Measurements from ENCODE around the gene FAM131B. TPM values are rescaled to one million over a fixed set of nuclear protein-coding genes. Genes with fewer than 3 reads are reported as not detected.

The FAM131B gene
- total and polyA plus RNA-seq, 2 of the 13 experiments (the other 11 are each of a cell fraction or from before 2014, with no cell fraction given), result 0.07 TPM; not detected in 1

DNA sequence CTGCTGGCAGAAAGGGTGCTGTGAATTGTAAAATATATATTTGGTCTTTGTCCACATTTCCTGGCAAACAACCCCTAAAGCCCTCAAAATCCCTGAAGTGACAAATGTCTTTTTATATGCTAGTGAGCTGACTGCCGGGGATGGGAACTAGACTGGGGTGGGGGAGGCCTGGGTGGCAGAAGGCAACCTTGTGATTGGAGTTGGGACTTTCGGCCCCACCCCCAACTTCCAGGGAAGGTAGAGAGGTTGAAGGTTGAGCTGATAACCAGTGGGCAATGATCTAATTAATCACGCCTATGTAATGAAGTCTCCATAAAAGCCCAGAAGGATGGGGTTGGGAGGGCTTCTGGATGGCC lies 43.5 kb upstream of the FAM131B start:
- TF ChIP-seq UBTF (CRISPR knock-in tag; IDR thresholded peaks at IDR 0.05) (no peak), NFIB (CRISPR knock-in tag; IDR thresholded peaks at IDR 0.05; ENCODE audit: borderline replicate concordance) (no peak), ZNF530 (CRISPR knock-in tag; IDR thresholded peaks at IDR 0.05; ENCODE audit: low read depth) (no peak), IRX3 (CRISPR knock-in tag; IDR thresholded peaks at IDR 0.05; ENCODE audit: borderline replicate concordance, low read depth) (no peak), ZIK1 (CRISPR knock-in tag; IDR thresholded peaks at IDR 0.05; ENCODE audit: borderline replicate concordance, low read depth) (no peak), ZNF207 (IDR thresholded peaks at IDR 0.05; ENCODE audit: borderline replicate concordance) (no peak), ZNF577 (CRISPR knock-in tag; IDR thresholded peaks at IDR 0.05; ENCODE audit: borderline replicate concordance, low read depth) (no peak), ZNF256 (CRISPR knock-in tag; conservative IDR thresholded peaks at IDR 0.05) (no peak), ZNF790 (CRISPR knock-in tag; IDR thresholded peaks at IDR 0.05; ENCODE audit: borderline replicate concordance) (no peak), ZNF317 (CRISPR knock-in tag; IDR thresholded peaks at IDR 0.05) (no peak), ATF2 (CRISPR knock-in tag; IDR thresholded peaks at IDR 0.05) (no peak), JUND (CRISPR knock-in tag; IDR thresholded peaks at IDR 0.05) (no peak), MED8 (CRISPR knock-in tag; IDR thresholded peaks at IDR 0.05; ENCODE audit: insufficient replicate concordance) (no peak), MIER2 (CRISPR knock-in tag; IDR thresholded peaks at IDR 0.05) (no peak), MYNN (CRISPR knock-in tag; IDR thresholded peaks at IDR 0.05; ENCODE audit: low read depth) (no peak), ZNF782 (CRISPR knock-in tag; IDR thresholded peaks at IDR 0.05; ENCODE audit: borderline replicate concordance) (no peak), ZNF496 (CRISPR knock-in tag; IDR thresholded peaks at IDR 0.05; ENCODE audit: insufficient replicate concordance) (no peak)
- TF ChIP-seq, protein P1, sequence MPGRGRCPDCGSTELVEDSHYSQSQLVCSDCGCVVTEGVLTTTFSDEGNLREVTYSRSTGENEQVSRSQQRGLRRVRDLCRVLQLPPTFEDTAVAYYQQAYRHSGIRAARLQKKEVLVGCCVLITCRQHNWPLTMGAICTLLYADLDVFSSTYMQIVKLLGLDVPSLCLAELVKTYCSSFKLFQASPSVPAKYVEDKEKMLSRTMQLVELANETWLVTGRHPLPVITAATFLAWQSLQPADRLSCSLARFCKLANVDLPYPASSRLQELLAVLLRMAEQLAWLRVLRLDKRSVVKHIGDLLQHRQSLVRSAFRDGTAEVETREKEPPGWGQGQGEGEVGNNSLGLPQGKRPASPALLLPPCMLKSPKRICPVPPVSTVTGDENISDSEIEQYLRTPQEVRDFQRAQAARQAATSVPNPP (CRISPR knock-in tag; IDR thresholded peaks at IDR 0.05), result no peak
- TF ChIP-seq, protein P2, sequence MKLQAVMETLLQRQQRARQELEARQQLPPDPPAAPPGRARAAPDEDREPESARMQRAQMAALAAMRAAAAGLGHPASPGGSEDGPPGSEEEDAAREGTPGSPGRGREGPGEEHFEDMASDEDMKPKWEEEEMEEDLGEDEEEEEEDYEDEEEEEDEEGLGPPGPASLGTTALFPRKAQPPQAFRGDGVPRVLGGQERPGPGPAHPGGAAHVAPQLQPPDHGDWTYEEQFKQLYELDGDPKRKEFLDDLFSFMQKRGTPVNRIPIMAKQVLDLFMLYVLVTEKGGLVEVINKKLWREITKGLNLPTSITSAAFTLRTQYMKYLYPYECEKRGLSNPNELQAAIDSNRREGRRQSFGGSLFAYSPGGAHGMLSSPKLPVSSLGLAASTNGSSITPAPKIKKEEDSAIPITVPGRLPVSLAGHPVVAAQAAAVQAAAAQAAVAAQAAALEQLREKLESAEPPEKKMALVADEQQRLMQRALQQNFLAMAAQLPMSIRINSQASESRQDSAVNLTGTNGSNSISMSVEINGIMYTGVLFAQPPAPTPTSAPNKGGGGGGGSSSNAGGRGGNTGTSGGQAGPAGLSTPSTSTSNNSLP (IDR thresholded peaks at IDR 0.05; ENCODE audit: low read depth, low read length), result no peak
- in situ Hi-C loops (cut with HindIII; ENCODE audit: extremely low pct_ligation_motif_present, low pct_unique_long_range_greater_than_20kb), result no loop called here
- H3K4me1 ChIP-seq (ENCODE audit: insufficient read depth, low read length), result peaks cover 30% of the 10 kb centered on the region
- no peaks in the 10 kb centered on the region for H4K20me1 ChIP-seq (ENCODE audit: insufficient read depth, low read length)
- ATAC-seq (no peak), FAIRE-seq (no peak), DNase-seq (ENCODE audit: low spot score) (no peak)
- no peak overlapping the region for H3K4me2 ChIP-seq (ENCODE audit: low read depth, low read length)
- CTCF ChIA-PET (ENCODE audit: low intra/inter-chr PET ratio, low total read pairs), result no interaction called here
- POLR2A ChIA-PET, result interaction anchor here (2.3 kb wide), 1 partner anchor 10 kb away, joined by 8 read pairs; no protein-coding TSS in a partner anchor
- no peaks in the 10 kb centered on the region; a peak in 1 of 5 replicates for H3K27me3 ChIP-seq (ENCODE audit: control insufficient read depth in 1 of 2, insufficient read depth in 2 of 2, low read length in 2 of 2)
- H3K4me3 ChIP-seq (replicated peaks in 1 of 3; ENCODE audit: insufficient read depth in 1 of 3, low read depth in 2 of 3, low read length in 3 of 3), result no peak overlapping the region
- H3K9ac ChIP-seq (ENCODE audit: insufficient read depth, low read depth, low read length), result no peak overlapping the region
- H3K79me2 ChIP-seq (ENCODE audit: insufficient read depth, low read length), result no peaks in the 10 kb centered on the region
- intact Hi-C loops (cut with micrococcal nuclease; ENCODE audit: unreplicated experiment), result no loop called here
- H3K27ac ChIP-seq (ENCODE audit: extremely low read length, insufficient read depth, low read length), result no peak overlapping the region
- no peak overlapping the region for H2AFZ ChIP-seq (ENCODE audit: low read length)
- BruUV-seq (replicated peaks), result no TSS peak
- H3K9me3 ChIP-seq (ENCODE audit: low read length), result no peaks in the 10 kb centered on the region
- no peaks in the 10 kb centered on the region for H3K36me3 ChIP-seq (replicated peaks in 1 of 2; ENCODE audit: control insufficient read depth in 1 of 2, insufficient read depth in 2 of 2, low read length in 2 of 2)
- WGBS (ENCODE audit: low lambda C conversion rate), result 93% methylated on average over 3 of the region's 3 CpGs

Data from HepG2 (cell line).